Smooth muscle cell of trachea (primary cell): Measurements from ENCODE around the gene HS2ST1. TPM values are rescaled to one million over a fixed set of nuclear protein-coding genes. Genes with fewer than 3 reads are reported as not detected.

Source experiments
- total RNA-seq: library from RNA; depleted of rRNA; stranded (reverse); fragments of >200 nt; gene quantifications from 2 replicates; pipeline ENCODE4 v1.2.1, GENCODE V29; 2014

HS2ST1 gene
- total RNA-seq: 36.1 and 53.1 TPM in 2 replicates

GRCh38 chr1:86914601-86914997 is at the start of gene HS2ST1:
Gene HS2ST1, plus strand, starts transcription at chr1:86914635.

GRCh38 chr1:86913896-86914600 is 387 bp upstream of the HS2ST1 start, which contains the start of gene SELENOF:
Gene SELENOF, minus strand, starts transcription at chr1:86914126. Its CDS starts 15 bp downstream, at chr1:86914111.

Other genes with a start within 250 kb of the HS2ST1 start
- gene SH3GLB1, start 210.1 kb upstream of the HS2ST1 start, total RNA-seq: 41.4 and 55.7 TPM in 2 replicates
- gene SELENOF, start 509 bp upstream of the HS2ST1 start, total RNA-seq: 199 and 251 TPM in 2 replicates